CD4-positive, alpha-beta T cell treated with Interleukin-15 for 4 hours (primary cell): ENCODE measurements around the gene ARHGEF17.
A peak's percentile ranks its signal among the peaks of the same experiment; 100 is the strongest.

Experiments used
- DNase-seq: peaks from one replicate; pipeline ENCODE4 v3.0.0-alpha.2; 2020; ENCODE audit warnings: low spot score

The ARHGEF17 gene

DNA sequence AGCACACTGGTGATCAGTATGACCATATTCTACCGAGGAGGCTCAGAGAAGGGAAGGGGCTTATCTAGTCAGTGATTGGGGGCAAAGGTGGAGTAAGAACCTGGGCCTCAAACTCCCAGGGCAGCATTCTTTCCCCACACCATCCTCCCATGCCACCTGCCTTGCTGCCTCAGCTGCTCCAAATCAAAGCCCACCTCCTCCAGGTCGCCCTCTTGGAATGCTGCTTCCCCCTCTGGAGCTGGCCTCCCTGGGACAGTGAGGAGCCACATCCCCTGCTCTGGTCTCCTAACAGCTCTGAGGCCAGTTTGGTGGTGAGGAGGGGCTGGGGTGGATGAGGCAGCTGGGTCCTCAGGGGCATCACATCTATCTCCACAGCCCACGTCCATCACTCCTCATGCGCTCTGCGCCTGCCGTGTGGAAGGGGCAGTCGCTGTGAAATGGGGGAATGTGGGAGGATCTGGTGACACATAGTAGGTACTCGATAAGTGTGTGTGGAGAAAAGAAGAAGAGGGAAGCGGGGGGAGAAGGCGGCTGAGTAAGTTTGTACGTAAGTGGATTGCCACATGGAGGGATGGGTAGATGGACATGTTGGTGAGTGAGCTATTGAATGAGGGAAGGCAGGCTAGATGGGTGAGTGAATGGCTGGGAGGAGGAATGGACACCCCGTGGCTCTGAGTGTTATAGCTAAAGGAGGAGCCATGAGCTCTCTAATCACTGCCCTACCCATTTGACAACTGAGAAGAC lies 16.1 kb upstream of the ARHGEF17 start:
- DNase-seq = no peak

DNA sequence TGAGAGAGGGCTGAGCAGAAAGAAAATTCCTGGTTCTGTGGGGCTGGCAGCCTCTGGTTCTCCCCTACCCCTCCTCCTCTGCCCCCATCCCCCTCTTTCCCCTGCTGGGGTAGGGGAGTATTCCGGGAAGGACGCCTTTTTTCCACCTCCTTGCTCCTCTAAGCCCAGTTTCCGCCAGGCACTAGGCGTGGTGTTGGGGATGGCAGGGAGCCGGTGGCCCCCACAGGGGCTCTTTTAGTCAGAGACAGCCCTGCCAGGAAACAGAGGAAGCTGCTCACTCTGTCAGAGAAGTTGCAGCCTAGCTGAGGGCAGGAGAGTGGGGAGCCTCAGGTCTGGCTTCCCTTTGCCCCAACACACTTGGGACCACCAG lies 15.6 kb upstream of the ARHGEF17 start:
- no peak for DNase-seq

DNA sequence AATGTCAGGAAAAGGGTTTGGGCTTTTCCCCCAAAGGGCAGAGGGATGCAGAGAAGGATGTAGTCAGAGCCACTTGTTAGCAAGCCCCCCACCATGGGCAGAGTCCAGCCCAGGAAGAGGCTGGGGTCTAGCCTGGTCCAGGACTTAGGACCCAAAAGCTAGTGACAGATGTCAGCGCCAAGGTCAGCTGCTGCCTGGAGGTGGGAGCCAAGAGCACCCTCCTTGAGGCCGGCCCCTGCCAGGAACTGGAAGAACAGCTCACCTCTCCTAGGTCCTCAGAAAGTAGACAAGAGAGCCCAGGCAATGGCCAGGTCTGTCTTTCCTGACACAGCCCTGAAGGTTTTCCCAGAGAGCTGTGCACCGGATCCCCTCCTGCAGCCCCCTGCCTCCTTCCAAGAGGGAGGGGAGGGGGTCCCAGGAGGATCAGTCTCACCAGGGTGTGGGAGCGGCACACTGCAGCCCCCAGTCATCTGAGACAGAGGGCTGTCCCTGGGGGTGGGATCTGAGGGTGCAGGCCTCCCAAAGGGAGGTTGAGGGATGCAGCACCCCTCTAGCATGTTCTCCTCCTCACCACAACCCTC lies 14.6 kb upstream of the ARHGEF17 start:
- no peak for DNase-seq

GRCh38 chr11:73294604-73295003 lies 13.5 kb upstream of the ARHGEF17 start:
- DNase-seq = no peak

- peak; percentile 77 for DNase-seq
Measured at GRCh38 chr11:73295241-73295995, 12.7 kb upstream of the ARHGEF17 start.

DNA sequence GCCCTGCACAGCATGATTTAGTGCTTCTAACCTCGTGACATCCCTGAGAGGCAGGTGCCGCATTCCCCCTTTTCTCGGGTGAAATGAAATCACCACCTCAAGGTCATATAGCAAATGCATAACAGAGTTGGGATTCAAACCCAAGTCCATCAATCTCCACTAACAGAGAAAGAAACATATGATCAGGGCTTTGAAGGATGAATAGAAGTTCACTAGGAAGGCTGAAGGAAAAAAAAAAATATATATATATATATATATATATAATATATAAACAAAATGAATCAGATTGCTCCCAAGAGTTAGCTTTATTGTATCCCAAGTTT lies 12.1 kb upstream of the ARHGEF17 start:
- no peak for DNase-seq

DNA sequence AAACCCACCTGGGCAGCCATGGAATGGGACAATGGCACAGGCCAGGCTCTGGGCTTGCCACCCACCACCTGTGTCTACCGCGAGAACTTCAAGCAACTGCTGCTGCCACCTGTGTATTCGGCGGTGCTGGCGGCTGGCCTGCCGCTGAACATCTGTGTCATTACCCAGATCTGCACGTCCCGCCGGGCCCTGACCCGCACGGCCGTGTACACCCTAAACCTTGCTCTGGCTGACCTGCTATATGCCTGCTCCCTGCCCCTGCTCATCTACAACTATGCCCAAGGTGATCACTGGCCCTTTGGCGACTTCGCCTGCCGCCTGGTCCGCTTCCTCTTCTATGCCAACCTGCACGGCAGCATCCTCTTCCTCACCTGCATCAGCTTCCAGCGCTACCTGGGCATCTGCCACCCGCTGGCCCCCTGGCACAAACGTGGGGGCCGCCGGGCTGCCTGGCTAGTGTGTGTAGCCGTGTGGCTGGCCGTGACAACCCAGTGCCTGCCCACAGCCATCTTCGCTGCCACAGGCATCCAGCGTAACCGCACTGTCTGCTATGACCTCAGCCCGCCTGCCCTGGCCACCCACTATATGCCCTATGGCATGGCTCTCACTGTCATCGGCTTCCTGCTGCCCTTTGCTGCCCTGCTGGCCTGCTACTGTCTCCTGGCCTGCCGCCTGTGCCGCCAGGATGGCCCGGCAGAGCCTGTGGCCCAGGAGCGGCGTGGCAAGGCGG lies 11.4 kb upstream of the ARHGEF17 start:
- no peak for DNase-seq

- DNase-seq = no peak
Measured at GRCh38 chr11:73297231-73297590, 10.9 kb upstream of the ARHGEF17 start.

DNA sequence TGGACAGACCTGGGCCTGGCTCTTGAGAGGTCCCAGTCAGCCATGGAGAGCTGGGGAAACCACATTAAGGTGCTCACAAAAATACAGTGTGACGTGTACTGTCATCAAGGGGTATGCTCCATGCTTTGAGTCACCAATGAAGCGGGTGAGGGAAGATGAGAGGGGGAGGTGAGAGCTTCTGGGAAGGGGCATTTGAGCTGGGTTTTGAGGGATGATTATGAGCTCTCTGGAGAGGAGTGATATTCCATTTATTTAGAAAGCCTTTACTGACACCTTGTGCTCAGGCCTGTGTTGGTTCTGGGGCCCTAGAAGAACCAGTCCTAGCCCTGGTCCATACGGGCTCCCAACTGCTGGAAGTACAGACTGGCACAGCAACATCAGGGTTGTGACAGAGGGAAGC lies 10.4 kb upstream of the ARHGEF17 start:
- no peak for DNase-seq

GRCh38 chr11:73298233-73298632 lies 9.8 kb upstream of the ARHGEF17 start:
- no peak for DNase-seq

DNA sequence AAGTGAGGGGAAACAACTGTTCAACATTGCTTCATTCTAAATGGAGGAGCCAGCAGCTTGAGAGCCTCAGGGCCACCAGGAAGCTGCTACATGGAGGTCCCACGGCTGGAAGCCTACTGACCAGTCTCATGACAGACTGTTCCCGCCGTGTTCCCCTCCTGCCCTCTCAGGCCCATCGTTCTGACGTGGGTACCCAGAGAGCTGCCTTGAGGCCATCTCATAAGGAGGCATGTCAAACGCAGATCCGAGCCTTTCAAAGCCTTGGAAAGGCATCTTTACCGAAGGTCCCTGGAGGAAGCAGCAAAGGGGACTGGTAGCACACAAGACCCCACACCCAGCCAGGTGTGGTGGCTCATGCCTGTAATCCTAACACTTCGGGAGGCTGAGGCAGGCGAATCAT lies 8.3 kb upstream of the ARHGEF17 start:
- no peak for DNase-seq

- DNase-seq = no peak
Measured at GRCh38 chr11:73306069-73306841, 1.8 kb upstream of the ARHGEF17 start.

DNA sequence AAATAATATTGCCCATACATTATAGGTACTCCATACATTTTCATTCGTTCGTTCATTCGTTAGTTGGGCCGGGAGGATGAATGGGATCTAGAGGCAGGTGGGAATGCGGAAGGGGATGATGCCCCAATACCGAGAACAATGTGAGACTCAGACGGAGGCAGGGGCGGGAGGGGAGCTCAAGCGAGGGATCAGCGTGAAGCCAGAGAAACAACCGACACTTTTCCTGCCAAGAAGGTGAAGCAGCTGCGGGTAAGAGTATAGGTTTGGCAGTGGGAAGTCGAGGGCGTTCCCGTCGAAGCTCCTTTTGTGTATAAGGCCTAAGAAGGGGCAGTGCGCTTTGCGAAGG lies 1.1 kb upstream of the ARHGEF17 start:
- DNase-seq = no peak

GRCh38 chr11:73307323-73308002 lies 613 bp upstream of the ARHGEF17 start:
- peak; percentile 88 for DNase-seq

GRCh38 chr11:73308961-73309919 lies 1.2 kb downstream of the ARHGEF17 start:
- DNase-seq = no peak

DNA sequence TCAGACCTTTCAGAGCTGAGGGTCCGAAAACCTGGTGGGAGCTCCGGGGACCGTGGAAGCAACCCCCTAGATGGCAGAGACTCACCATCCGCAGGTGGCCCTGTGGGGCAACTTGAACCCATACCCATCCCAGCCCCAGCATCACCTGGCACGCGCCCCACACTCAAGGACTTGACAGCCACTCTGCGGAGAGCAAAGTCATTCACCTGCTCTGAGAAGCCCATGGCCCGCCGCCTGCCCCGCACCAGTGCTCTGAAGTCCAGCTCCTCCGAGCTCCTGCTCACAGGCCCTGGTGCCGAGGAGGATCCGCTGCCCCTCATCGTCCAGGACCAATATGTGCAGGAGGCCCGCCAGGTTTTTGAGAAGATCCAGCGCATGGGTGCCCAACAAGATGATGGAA lies 2.0 kb downstream of the ARHGEF17 start:
- no peak for DNase-seq

- DNase-seq = no peak
Measured at GRCh38 chr11:73310661-73311393, 2.8 kb downstream of the ARHGEF17 start.

DNA sequence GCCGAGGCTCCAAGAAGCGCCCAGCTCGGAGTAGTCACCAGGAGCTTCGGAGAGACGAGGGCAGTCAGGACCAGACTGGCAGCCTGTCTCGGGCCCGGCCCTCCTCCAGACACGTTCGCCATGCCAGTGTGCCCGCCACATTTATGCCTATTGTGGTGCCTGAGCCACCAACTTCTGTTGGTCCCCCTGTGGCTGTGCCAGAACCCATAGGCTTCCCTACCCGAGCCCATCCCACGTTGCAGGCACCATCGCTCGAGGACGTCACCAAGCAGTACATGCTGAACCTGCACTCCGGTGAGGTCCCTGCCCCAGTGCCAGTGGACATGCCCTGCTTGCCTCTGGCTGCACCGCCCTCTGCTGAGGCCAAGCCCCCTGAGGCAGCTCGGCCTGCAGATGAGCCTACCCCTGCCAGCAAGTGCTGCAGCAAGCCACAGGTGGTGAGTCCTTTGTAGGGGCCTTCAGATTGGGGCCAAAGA lies 3.4 kb downstream of the ARHGEF17 start:
- no peak for DNase-seq

DNA sequence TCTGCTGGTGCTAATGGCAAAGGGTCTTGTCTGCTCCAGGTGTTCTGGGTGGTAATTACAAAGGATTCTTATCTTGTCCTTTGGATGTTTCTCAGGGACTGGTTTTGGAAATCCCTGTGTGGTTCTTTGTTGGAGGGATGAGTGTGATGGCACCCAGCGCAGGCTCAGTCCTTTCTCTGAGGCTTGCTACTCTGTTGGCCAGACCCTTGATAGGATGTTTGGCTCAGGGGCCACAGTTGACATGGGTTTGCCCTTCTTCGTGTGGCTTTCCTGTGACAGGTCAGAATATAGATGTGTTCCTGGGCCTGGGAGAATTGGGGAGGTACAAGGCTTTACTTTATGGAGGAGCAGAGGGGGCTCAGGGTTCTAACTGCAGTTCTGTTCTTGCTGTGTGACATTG lies 4.0 kb downstream of the ARHGEF17 start:
- DNase-seq = no peak
